GM23338 (cell line): ENCODE results near the gene MEPE. TPM values are rescaled to one million over a fixed set of nuclear protein-coding genes. Genes with fewer than 3 reads are reported as not detected.

ENCODE experiments used
- ATAC-seq: fragments of 200-7000 bp; cut with Tn5 transposase; 3 replicates; pipeline ENCODE4 v1.9.1; 2020
- DNase-seq: peaks from one replicate; pipeline ENCODE4 v3.0.0-alpha.2; 2015; ENCODE audit warnings: low spot score
- H2AFZ ChIP-seq: fragments of 200-600 bp; sonication (generic); 2 replicates; pipeline ENCODE4 v1.8.0; 2016; ENCODE audit warnings: antibody characterized with exemption, mild to moderate bottlenecking, moderate library complexity
- H3F3A ChIP-seq: fragments of 200-600 bp; sonication (generic); replicated peaks from 2 replicates; pipeline ENCODE4 v1.8.0; 2017; ENCODE audit warnings: antibody characterized with exemption, mixed run types, low read depth
- H3K27ac ChIP-seq: fragments of 200-600 bp; sonication (generic); 2 replicates; pipeline ENCODE4 v1.6.1; 2016; ENCODE audit warnings: low read depth
- H3K27me3 ChIP-seq: fragments of 200-600 bp; sonication (generic); 2 replicates; pipeline ENCODE4 v1.8.0; 2016; ENCODE audit warnings: mild to moderate bottlenecking, mixed run types, moderate library complexity; ENCODE audit not compliant: insufficient read depth
- H3K36me3 ChIP-seq: fragments of 200-600 bp; sonication (generic); 2 replicates; pipeline ENCODE4 v1.8.0; 2016; ENCODE audit warnings: mild to moderate bottlenecking; ENCODE audit not compliant: insufficient read depth
- H3K4me1 ChIP-seq: fragments of 200-600 bp; sonication (generic); 2 replicates; pipeline ENCODE4 v1.8.0; 2016; ENCODE audit warnings: mild to moderate bottlenecking, moderate library complexity; ENCODE audit not compliant: insufficient read depth
- H3K4me2 ChIP-seq: fragments of 200-600 bp; sonication (generic); 2 replicates; pipeline ENCODE4 v1.7.1; 2017; ENCODE audit warnings: mixed run types
- H3K4me3 ChIP-seq: fragments of 200-600 bp; sonication (generic); 2 replicates; pipeline ENCODE4 v1.6.1; 2016; ENCODE audit warnings: mixed run types
- H3K79me2 ChIP-seq: fragments of 200-600 bp; sonication (generic); replicated peaks from 2 replicates; pipeline ENCODE4 v1.8.0; 2017; ENCODE audit warnings: mild to moderate bottlenecking; ENCODE audit not compliant: insufficient read depth
- H3K9me2 ChIP-seq: fragments of 200-600 bp; sonication (generic); 2 replicates; pipeline ENCODE4 v1.8.0; 2017; ENCODE audit not compliant: insufficient read depth
- H4K20me1 ChIP-seq: fragments of 200-600 bp; sonication (generic); replicated peaks from 2 replicates; pipeline ENCODE4 v1.8.0; 2017; ENCODE audit warnings: mild to moderate bottlenecking; ENCODE audit not compliant: insufficient read depth
- H3K27ac Mint-ChIP-seq: 2 replicates; pipeline ENCODE4 v1.8.0; 2020; ENCODE audit warnings: inconsistent platforms, mild to moderate bottlenecking, moderate library complexity, mixed read lengths
- H3K27me3 Mint-ChIP-seq: 3 replicates; pipeline ENCODE4 v1.8.0; 2022; ENCODE audit warnings: low read depth, mild to moderate bottlenecking, moderate library complexity, mixed read lengths, inconsistent platforms; ENCODE audit not compliant: insufficient read depth, poor library complexity
- H3K36me3 Mint-ChIP-seq: 3 replicates; pipeline ENCODE4 v1.8.0; 2021; ENCODE audit warnings: low read depth, mild to moderate bottlenecking, inconsistent platforms, moderate library complexity, mixed read lengths
- H3K4me1 Mint-ChIP-seq: 3 replicates; pipeline ENCODE4 v1.8.0; 2020; ENCODE audit warnings: mild to moderate bottlenecking, inconsistent platforms, mixed read lengths
- H3K4me3 Mint-ChIP-seq: 3 replicates; pipeline ENCODE4 v1.8.0; 2021; ENCODE audit warnings: moderate library complexity, mild to moderate bottlenecking, inconsistent platforms, mixed read lengths
- H3K9me3 Mint-ChIP-seq: 3 replicates; pipeline ENCODE4 v1.8.0; 2020; ENCODE audit warnings: moderate library complexity, mild to moderate bottlenecking, inconsistent platforms, mixed read lengths
- CREB1 ChIP-seq: fragments of 250-450 bp; sonication (Bioruptor Pico); IDR thresholded peaks from 2 replicates; pipeline ENCODE4 v1.5.0; 2020; ENCODE audit warnings: low read depth, mild to moderate bottlenecking, moderate library complexity
- EZH2 ChIP-seq: fragments of 200-600 bp; sonication (generic); IDR thresholded peaks from one replicate; pipeline ENCODE4 v1.8.0; 2017; ENCODE audit warnings: antibody characterized with exemption, mild to moderate bottlenecking, low read depth; ENCODE audit not compliant: unreplicated experiment
- POLR2AphosphoS5 ChIP-seq: IDR thresholded peaks from 2 replicates; pipeline ENCODE4 v1.6.1; 2016; ENCODE audit warnings: antibody characterized with exemption, low read depth
- ZNF114 ChIP-seq: fragments of 250-450 bp; sonication (Bioruptor Pico); IDR thresholded peaks from 2 replicates; pipeline ENCODE4 v1.5.0; 2020; ENCODE audit warnings: mild to moderate bottlenecking, moderate library complexity
- polyA plus RNA-seq: library from polyadenylated mRNA; unstranded; fragments of >200 nt; fragmentation: Nextera tagmentation; extraction: Ambion mirVana; gene quantifications from 2 replicates; pipeline ENCODE4 v1.2.1, GENCODE V29; 2016
- total RNA-seq: library from RNA; depleted of rRNA; stranded (reverse); fragments of >200 nt; shearing (Covaris generic); gene quantifications from 2 replicates; pipeline ENCODE4 v1.2.3, GENCODE V29; 2014
- TF ChIP-seq, protein P1 (sequence below), 2 experiments: fragments of 200-600 bp in 1 of 2; sonication (generic) in 1 of 2; conservative IDR thresholded peaks; 2 replicates each; pipeline versions ENCODE4 v1.5.1 to v1.6.1; 2016 to 2017; ENCODE audit warnings: antibody characterized with exemption in 2 of 2, low read depth in 2 of 2, mild to moderate bottlenecking in 2 of 2, moderate library complexity in 1 of 2
- TF ChIP-seq, protein P2 (sequence below): IDR thresholded peaks from one replicate; pipeline ENCODE4 v1.6.1; 2018; ENCODE audit warnings: antibody characterized with exemption; ENCODE audit not compliant: unreplicated experiment

MEPE gene
- total and polyA plus RNA-seq, 2 experiments from 2014 or later = not detected

DNA sequence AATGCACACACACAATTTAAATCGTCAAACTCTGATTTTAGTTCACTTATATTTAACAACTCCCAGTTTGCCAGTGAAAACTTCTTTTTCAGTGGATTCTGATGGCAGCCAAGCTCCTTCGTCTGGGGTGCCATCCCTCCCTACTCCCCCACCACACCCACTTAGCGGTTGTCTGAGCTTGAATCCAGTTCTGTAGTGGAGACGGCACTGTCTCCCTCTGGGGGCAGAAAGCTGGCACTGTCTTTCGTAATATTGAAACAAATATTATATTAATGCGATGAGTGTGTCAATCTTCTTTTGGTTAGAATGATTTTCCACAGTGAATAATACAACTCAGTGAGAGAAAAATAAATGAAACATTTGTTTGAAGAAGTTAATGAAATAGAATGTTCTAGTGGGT lies 5.4 kb downstream of the MEPE start:
- no peak overlapping the region for H3K27ac ChIP-seq
- Mint-ChIP-seq H3K27me3 (peaks cover 6% of the 10 kb centered on the region), H3K27ac (no peak overlapping the region), H3K9me3 (no peaks in the 10 kb centered on the region), H3K36me3 (no peaks in the 10 kb centered on the region), H3K4me1 (peaks cover 23% of the 10 kb centered on the region), H3K4me3 (no peak overlapping the region)
- no peaks in the 10 kb centered on the region for H3K27me3 ChIP-seq
- ATAC-seq (peak; percentile 76), DNase-seq (peak; percentile 48)
- H3K4me1 ChIP-seq = no peaks in the 10 kb centered on the region
- H3K9me2 ChIP-seq = no peaks in the 10 kb centered on the region
- TF ChIP-seq EZH2 (no peak), POLR2AphosphoS5 (no peak)
- TF ChIP-seq, protein P1, sequence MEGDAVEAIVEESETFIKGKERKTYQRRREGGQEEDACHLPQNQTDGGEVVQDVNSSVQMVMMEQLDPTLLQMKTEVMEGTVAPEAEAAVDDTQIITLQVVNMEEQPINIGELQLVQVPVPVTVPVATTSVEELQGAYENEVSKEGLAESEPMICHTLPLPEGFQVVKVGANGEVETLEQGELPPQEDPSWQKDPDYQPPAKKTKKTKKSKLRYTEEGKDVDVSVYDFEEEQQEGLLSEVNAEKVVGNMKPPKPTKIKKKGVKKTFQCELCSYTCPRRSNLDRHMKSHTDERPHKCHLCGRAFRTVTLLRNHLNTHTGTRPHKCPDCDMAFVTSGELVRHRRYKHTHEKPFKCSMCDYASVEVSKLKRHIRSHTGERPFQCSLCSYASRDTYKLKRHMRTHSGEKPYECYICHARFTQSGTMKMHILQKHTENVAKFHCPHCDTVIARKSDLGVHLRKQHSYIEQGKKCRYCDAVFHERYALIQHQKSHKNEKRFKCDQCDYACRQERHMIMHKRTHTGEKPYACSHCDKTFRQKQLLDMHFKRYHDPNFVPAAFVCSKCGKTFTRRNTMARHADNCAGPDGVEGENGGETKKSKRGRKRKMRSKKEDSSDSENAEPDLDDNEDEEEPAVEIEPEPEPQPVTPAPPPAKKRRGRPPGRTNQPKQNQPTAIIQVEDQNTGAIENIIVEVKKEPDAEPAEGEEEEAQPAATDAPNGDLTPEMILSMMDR (conservative IDR thresholded peaks at IDR 0.05; ENCODE audit: low read depth in 2 of 2) = peak; percentile 77 to 79
- H3F3A ChIP-seq = 0 out of 2 replicates have a peak, but pooled peaks cover 4% of the 10 kb centered on the region
- H3K4me2 ChIP-seq = no peak overlapping the region
- H3K79me2 ChIP-seq = no peaks in the 10 kb centered on the region
- H2AFZ ChIP-seq = no peak overlapping the region
- no peak overlapping the region for H3K4me3 ChIP-seq
- H3K36me3 ChIP-seq = no peaks in the 10 kb centered on the region
- H4K20me1 ChIP-seq = no peaks in the 10 kb centered on the region

DNA sequence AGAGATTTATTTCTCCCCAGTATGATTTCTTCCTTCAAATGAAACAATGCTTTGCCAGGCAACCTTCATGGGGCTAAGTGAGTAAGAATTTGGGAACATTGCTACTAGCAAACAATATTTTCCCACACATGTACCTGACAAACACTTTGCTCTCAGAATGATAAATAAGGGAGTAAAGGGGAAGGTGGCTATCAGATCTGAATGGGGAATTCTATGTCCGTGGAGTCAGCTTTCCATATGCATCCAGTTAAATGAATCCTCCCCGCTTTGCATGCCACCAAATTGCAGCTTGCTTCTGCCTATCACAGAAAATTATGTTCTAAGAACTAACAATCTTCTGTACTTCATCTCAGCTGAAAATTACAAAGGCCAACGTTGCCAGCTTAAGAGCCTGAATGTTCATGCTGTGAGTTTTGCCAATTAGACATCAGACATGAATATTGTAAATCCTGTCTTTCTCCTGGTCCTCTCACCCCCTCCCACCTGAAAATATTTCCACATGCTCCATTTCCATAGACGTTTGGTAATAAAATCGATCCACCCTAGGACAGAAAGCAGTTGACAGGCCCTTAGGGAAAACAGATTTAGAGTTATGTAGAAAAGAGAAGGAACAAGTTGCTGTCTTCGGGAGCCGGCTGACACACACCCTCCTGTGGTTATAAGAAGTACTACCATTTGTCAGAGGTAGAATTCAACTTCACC lies 6.3 kb downstream of the MEPE start:
- Mint-ChIP-seq H3K9me3 (no peaks in the 10 kb centered on the region), H3K36me3 (no peaks in the 10 kb centered on the region), H3K4me3 (no peak overlapping the region), H3K4me1 (peaks cover 23% of the 10 kb centered on the region), H3K27me3 (peaks cover 6% of the 10 kb centered on the region), H3K27ac (peak overlapping the region; percentile 56; the same call in 1 of the 2 replicates)
- H4K20me1 ChIP-seq = no peaks in the 10 kb centered on the region
- no peak overlapping the region for H3K4me2 ChIP-seq
- no peaks in the 10 kb centered on the region for H3K27me3 ChIP-seq
- H2AFZ ChIP-seq = no peak overlapping the region
- 0 out of 2 replicates have a peak overlapping the region, but pooled peaks have one; percentile 43 for H3K27ac ChIP-seq
- ATAC-seq (peak; percentile 79; the same call in 2 of the 3 replicates), DNase-seq (peak; percentile 73)
- TF ChIP-seq EZH2 (no peak), CREB1 (no peak), POLR2AphosphoS5 (no peak)
- TF ChIP-seq, protein P1 (conservative IDR thresholded peaks at IDR 0.05; ENCODE audit: low read depth in 2 of 2) = peak; percentile 78 to 90
- H3F3A ChIP-seq = 0 out of 2 replicates have a peak, but pooled peaks cover 4% of the 10 kb centered on the region
- no peak overlapping the region for H3K4me3 ChIP-seq
- no peaks in the 10 kb centered on the region for H3K79me2 ChIP-seq
- no peaks in the 10 kb centered on the region for H3K36me3 ChIP-seq
- H3K4me1 ChIP-seq = no peaks in the 10 kb centered on the region
- H3K9me2 ChIP-seq = no peaks in the 10 kb centered on the region

DNA sequence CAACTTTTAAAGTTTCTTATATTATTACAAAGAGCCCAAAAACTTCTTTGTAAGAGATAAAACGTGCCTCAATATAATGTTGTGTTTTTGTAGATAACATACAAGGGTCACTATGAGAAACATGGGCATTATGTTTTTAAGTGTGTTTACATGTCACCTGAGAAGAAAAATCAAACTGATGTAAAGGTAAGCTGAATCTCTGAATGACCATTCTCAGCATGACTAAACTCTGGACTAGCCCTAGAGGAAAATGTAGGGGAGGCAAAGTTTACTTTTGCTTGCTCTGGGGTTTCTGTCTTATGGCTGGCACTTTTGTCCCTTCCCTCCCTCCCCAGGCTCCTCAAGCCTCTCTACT lies 6.8 kb downstream of the MEPE start:
- no peaks in the 10 kb centered on the region for H3K4me1 ChIP-seq
- ATAC-seq (peak; percentile 19), DNase-seq (peak; percentile 4)
- H3K36me3 ChIP-seq = no peaks in the 10 kb centered on the region
- Mint-ChIP-seq H3K9me3 (no peaks in the 10 kb centered on the region), H3K4me1 (peaks cover 23% of the 10 kb centered on the region), H3K36me3 (no peaks in the 10 kb centered on the region), H3K4me3 (no peak overlapping the region), H3K27ac (no peak overlapping the region), H3K27me3 (peaks cover 6% of the 10 kb centered on the region)
- no peaks in the 10 kb centered on the region for H3K79me2 ChIP-seq
- no peak overlapping the region for H3K4me3 ChIP-seq
- no peaks in the 10 kb centered on the region for H3K9me2 ChIP-seq
- H3K27ac ChIP-seq = no peak overlapping the region
- H3K4me2 ChIP-seq = no peak overlapping the region
- H2AFZ ChIP-seq = no peak overlapping the region
- H3F3A ChIP-seq = 0 out of 2 replicates have a peak, but pooled peaks cover 4% of the 10 kb centered on the region
- H3K27me3 ChIP-seq = no peaks in the 10 kb centered on the region
- no peaks in the 10 kb centered on the region for H4K20me1 ChIP-seq
- TF ChIP-seq, protein P2, sequence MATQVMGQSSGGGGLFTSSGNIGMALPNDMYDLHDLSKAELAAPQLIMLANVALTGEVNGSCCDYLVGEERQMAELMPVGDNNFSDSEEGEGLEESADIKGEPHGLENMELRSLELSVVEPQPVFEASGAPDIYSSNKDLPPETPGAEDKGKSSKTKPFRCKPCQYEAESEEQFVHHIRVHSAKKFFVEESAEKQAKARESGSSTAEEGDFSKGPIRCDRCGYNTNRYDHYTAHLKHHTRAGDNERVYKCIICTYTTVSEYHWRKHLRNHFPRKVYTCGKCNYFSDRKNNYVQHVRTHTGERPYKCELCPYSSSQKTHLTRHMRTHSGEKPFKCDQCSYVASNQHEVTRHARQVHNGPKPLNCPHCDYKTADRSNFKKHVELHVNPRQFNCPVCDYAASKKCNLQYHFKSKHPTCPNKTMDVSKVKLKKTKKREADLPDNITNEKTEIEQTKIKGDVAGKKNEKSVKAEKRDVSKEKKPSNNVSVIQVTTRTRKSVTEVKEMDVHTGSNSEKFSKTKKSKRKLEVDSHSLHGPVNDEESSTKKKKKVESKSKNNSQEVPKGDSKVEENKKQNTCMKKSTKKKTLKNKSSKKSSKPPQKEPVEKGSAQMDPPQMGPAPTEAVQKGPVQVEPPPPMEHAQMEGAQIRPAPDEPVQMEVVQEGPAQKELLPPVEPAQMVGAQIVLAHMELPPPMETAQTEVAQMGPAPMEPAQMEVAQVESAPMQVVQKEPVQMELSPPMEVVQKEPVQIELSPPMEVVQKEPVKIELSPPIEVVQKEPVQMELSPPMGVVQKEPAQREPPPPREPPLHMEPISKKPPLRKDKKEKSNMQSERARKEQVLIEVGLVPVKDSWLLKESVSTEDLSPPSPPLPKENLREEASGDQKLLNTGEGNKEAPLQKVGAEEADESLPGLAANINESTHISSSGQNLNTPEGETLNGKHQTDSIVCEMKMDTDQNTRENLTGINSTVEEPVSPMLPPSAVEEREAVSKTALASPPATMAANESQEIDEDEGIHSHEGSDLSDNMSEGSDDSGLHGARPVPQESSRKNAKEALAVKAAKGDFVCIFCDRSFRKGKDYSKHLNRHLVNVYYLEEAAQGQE = no peak
- TF ChIP-seq, protein P1 (conservative IDR thresholded peaks at IDR 0.05; ENCODE audit: low read depth in 2 of 2) = no peak
- TF ChIP-seq ZNF114 (CRISPR knock-in tag) = no peak
